Measurements from ENCODE around the gene GRK6.

The GRK6 gene

GRCh38 chr5:177427211-177427822 is 841 bp downstream of the GRK6 start:
- no peak for DNase-seq

GRCh38 chr5:177427919-177428573 is 1.6 kb downstream of the GRK6 start:
- no peak for DNase-seq

GRCh38 chr5:177428574-177429217 is 2.2 kb downstream of the GRK6 start:
- no peak for DNase-seq

GRCh38 chr5:177429248-177430040 is 3.0 kb downstream of the GRK6 start:
- no peak for DNase-seq

- DNase-seq: no peak
Observed at GRCh38 chr5:177430140-177430951, 3.9 kb downstream of the GRK6 start.

- DNase-seq: no peak
Observed at GRCh38 chr5:177430972-177431316, 4.5 kb downstream of the GRK6 start.

GRCh38 chr5:177431317-177432142 is 5.1 kb downstream of the GRK6 start:
- DNase-seq: no peak

GRCh38 chr5:177432143-177432838 is 5.8 kb downstream of the GRK6 start:
- no peak for DNase-seq

GRCh38 chr5:177432839-177433657 is 6.6 kb downstream of the GRK6 start:
- no peak for DNase-seq

GRCh38 chr5:177433658-177434217 is 7.3 kb downstream of the GRK6 start:
- DNase-seq: no peak

- DNase-seq: no peak
Observed at GRCh38 chr5:177434437-177434836, 8.0 kb downstream of the GRK6 start.

GRCh38 chr5:177434942-177435738 is 8.7 kb downstream of the GRK6 start:
- no peak for DNase-seq

- no peak for DNase-seq
Observed at GRCh38 chr5:177435847-177436536, 9.5 kb downstream of the GRK6 start.

- DNase-seq: no peak
Observed at GRCh38 chr5:177437623-177438022, 11.1 kb downstream of the GRK6 start.

GRCh38 chr5:177438468-177438867 is 12.0 kb downstream of the GRK6 start:
- DNase-seq: no peak

GRCh38 chr5:177439518-177440053 is 13.1 kb downstream of the GRK6 start:
- DNase-seq: no peak

GRCh38 chr5:177440211-177440989 is 13.9 kb downstream of the GRK6 start:
- DNase-seq: no peak
